Left ventricle myocardium inferior (tissue), 1 donor: Measurements from ENCODE around the gene EDN1. TPM values are rescaled to one million over a fixed set of nuclear protein-coding genes. Genes with fewer than 3 reads are reported as not detected.

Experiments
- DNase-seq: peaks from one replicate; pipeline ENCODE4 v3.0.0-alpha.2; 2020
- H3K27ac ChIP-seq: fragments of 200-600 bp; replicated peaks from 2 replicates; pipeline ENCODE4 v1.8.0; 2021
- H3K27me3 ChIP-seq: fragments of 200-600 bp; 2 replicates; pipeline ENCODE4 v1.8.0; 2021; ENCODE audit warnings: low read depth
- H3K36me3 ChIP-seq: fragments of 200-600 bp; 2 replicates; pipeline ENCODE4 v1.8.0; 2021
- H3K4me1 ChIP-seq: fragments of 200-600 bp; 2 replicates; pipeline ENCODE4 v1.8.0; 2021
- H3K4me3 ChIP-seq: fragments of 200-600 bp; 2 replicates; pipeline ENCODE4 v1.8.0; 2021; ENCODE audit warnings: mild to moderate bottlenecking, moderate library complexity
- H3K9me3 ChIP-seq: fragments of 200-600 bp; replicated peaks from 2 replicates; pipeline ENCODE4 v1.8.0; 2021
- intact Hi-C: fragments of 100-400 bp; cut with micrococcal nuclease; formaldehyde crosslinking; loops from one replicate; pipeline ENCODE4 v1.11.0; 2022
- total RNA-seq: library from RNA; stranded (reverse); fragmentation: NEBNext Ultra II Directional; extraction: Animal tissue kit (Norgen Biotek cat#: 25700); gene quantifications from one replicate; pipeline ENCODE4 v1.2.1, GENCODE V29; 2021
- TF ChIP-seq, protein P1 (sequence below): fragments of 200-600 bp; IDR thresholded peaks from 2 replicates; pipeline ENCODE4 v1.8.0; 2021; ENCODE audit warnings: antibody characterized with exemption, mild to moderate bottlenecking, borderline replicate concordance
- donor health status: DM: no; HTN: yes; CAD: no; lungs with severe emphysema.

Gene EDN1
- total RNA-seq, 1 donor from 2014 or later: 5.9 TPM

DNA sequence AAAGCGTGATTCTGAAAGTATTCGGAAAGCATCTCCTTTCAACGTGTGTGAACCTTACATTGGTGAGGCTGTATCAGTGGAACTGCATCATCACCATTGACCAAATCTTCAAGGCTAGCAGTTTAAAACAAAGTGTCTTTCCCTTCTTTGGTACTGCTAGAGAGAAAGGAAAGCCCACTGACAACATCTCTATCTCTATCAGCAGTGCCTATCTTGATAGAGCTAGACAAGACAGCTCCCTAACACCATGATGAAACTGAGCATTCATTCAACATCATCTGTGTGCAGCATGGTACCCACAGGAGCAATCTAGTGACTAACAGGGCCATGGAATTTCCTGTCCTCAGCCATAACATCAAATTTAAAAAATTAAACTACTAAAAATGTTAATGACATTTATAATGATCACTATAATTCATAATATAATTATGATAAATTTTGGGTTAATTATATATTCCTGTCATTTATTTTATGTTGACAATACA lies 31.5 kb upstream of the EDN1 start:
- DNase-seq: no peak
- H3K27ac ChIP-seq: no peak overlapping the region
- no peaks in the 10 kb centered on the region for H3K9me3 ChIP-seq
- peaks cover 10% of the 10 kb centered on the region for H3K27me3 ChIP-seq
- no peak overlapping the region for H3K4me3 ChIP-seq
- intact Hi-C loops: no loop called here
- TF ChIP-seq, protein P1, sequence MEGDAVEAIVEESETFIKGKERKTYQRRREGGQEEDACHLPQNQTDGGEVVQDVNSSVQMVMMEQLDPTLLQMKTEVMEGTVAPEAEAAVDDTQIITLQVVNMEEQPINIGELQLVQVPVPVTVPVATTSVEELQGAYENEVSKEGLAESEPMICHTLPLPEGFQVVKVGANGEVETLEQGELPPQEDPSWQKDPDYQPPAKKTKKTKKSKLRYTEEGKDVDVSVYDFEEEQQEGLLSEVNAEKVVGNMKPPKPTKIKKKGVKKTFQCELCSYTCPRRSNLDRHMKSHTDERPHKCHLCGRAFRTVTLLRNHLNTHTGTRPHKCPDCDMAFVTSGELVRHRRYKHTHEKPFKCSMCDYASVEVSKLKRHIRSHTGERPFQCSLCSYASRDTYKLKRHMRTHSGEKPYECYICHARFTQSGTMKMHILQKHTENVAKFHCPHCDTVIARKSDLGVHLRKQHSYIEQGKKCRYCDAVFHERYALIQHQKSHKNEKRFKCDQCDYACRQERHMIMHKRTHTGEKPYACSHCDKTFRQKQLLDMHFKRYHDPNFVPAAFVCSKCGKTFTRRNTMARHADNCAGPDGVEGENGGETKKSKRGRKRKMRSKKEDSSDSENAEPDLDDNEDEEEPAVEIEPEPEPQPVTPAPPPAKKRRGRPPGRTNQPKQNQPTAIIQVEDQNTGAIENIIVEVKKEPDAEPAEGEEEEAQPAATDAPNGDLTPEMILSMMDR: no peak
- H3K4me1 ChIP-seq: no peaks in the 10 kb centered on the region
- no peaks in the 10 kb centered on the region for H3K36me3 ChIP-seq

DNA sequence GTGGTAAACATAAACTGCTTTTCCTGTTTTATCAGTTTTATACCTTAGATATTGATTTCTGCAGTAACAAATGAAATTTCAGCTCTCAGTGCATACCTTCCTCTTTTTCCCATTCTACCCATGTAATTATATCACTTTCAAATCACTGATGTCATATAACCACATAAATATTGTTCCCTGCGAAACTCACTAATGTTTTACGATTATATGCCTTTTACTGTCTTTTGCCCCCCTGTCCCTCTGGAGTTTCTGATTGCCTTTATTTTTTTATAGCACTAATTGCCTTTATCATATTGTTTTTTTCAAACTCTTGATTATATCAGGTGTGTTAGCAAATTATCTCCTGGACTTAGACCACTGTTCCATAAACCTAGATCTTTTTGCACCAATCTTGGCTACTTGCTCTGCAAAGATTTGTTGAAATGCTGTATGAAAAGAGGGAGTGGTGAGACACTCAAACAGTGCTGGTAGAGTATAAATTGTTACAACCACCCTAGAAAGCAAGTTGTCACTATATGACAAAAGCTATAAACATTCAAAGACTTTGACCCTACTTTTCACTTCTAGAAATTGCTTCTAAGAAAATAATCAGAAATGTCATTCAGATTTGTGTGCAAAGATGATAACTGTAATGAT lies 29.6 kb upstream of the EDN1 start:
- TF ChIP-seq, protein P1: no peak
- no peak for DNase-seq
- peaks cover 3% of the 10 kb centered on the region for H3K27me3 ChIP-seq
- intact Hi-C loops: no loop called here
- no peaks in the 10 kb centered on the region for H3K9me3 ChIP-seq
- H3K4me3 ChIP-seq: no peak overlapping the region
- no peaks in the 10 kb centered on the region for H3K36me3 ChIP-seq
- H3K4me1 ChIP-seq: no peaks in the 10 kb centered on the region
- no peak overlapping the region for H3K27ac ChIP-seq

DNA sequence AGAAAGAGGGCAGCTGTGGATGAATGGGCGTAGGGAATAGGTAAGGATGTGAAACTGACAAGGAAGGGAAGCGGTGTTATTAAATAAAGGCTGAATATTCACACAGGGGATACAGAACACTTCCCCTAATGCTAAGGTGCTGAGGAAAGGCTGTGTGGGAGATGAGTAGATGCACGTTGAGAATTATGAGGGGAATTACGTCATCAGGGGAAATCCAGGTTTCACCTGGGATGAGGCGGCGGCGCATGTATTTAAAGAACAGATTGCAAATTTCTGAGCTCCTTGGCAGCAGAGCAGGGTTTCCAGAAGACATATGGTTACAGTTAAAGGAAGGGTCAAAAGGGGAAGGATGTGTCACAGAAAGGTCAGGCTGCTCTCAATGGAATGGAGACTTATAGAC lies 28.7 kb upstream of the EDN1 start:
- H3K27ac ChIP-seq: no peak overlapping the region
- H3K36me3 ChIP-seq: no peaks in the 10 kb centered on the region
- H3K9me3 ChIP-seq: no peaks in the 10 kb centered on the region
- intact Hi-C loops: no loop called here
- TF ChIP-seq, protein P1: no peak
- H3K27me3 ChIP-seq: no peaks in the 10 kb centered on the region
- no peak for DNase-seq
- H3K4me3 ChIP-seq: no peak overlapping the region
- H3K4me1 ChIP-seq: no peaks in the 10 kb centered on the region

DNA sequence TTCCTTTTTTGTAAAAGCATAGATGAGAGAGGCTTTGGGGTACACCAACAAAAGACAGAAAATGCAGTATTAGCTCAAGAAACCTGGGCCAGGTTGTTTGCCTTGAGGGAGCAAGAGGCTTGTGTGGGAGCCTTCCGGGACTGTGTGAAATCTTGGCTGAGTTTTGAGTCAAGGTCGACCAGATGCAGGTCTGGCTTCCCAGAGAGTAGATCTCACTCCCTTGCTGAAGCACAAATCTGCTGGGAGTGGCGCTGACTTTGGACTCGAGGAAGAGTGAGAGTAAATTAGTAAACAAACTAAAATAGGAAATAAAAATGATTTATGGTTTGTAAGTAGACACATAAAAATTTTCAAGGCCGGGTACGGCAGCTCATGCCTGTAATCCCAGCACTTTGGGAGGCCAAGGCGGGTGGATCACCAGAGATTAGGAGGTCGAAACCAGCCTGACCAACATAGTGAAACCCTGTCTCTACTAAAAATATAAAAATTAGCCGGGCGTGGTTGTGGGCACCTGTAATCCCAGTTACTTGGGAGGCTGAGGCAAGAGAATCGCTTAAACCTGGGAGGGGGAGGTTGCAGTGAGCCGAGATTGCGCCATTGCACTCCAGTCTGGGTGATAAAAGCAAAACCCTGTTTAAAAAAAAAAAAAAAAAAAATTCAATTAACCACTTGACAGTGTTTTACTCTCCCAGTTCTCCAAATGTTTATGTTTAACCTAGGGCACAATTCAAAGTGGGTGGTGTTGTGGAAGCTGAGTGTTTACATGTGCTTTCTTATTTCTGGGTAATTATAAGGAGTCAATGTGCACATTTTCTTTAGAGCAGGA lies 27.7 kb upstream of the EDN1 start:
- H3K4me1 ChIP-seq: no peaks in the 10 kb centered on the region
- H3K27me3 ChIP-seq: no peaks in the 10 kb centered on the region
- TF ChIP-seq, protein P1: no peak
- no peak overlapping the region for H3K27ac ChIP-seq
- no peak for DNase-seq
- H3K4me3 ChIP-seq: no peak overlapping the region
- no peaks in the 10 kb centered on the region for H3K9me3 ChIP-seq
- intact Hi-C loops: no loop called here
- no peaks in the 10 kb centered on the region for H3K36me3 ChIP-seq

DNA sequence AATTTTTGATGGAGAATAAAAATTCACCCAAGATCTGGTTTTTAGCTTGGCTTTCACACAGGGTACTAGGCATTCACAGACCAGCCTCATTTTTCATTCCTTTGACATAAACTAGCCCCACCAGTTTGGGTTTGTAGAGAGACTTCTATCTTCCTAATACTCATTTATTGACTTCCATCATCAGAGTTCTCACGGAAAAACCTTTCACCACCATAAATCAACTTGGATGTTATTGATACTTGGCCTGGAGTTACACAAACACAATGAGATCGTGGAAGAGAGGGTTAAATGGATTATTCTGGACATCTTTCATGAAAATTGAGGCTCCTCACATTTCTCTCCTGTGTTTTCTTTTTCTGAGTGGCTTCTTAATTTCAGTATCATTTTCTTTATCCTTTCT lies 26.8 kb upstream of the EDN1 start:
- Histone ChIP-seq H3K9me3 (no peaks in the 10 kb centered on the region), H3K27me3 (no peaks in the 10 kb centered on the region), H3K27ac (no peak overlapping the region), H3K4me1 (no peaks in the 10 kb centered on the region), H3K36me3 (no peaks in the 10 kb centered on the region), H3K4me3 (no peak overlapping the region)
- intact Hi-C loops: no loop called here
- TF ChIP-seq, protein P1: no peak
- no peak for DNase-seq
